Keratinocyte (primary cell): ENCODE measurements around the gene PALM3. TPM values are rescaled to one million over a fixed set of nuclear protein-coding genes. Genes with fewer than 3 reads are reported as not detected.
A peak's percentile ranks its signal among the peaks of the same experiment; 100 is the strongest.

Source experiments
- DNase-seq: peaks from one replicate; pipeline ENCODE4 v3.0.0-alpha.2; 2011; ENCODE audit warnings: low read depth, missing footprints, low spot score
- FAIRE-seq: peaks from 2 replicates; lab custom pipeline; 2011; peaks lifted over from hg19 to GRCh38; lab: Jason Lieb, UNC
- H2AFZ ChIP-seq: 2 replicates; pipeline ENCODE4 v1.6.0; 2012; ENCODE audit warnings: low read length, control low read depth, inconsistent platforms; ENCODE audit not compliant: control insufficient read depth
- H3K27ac ChIP-seq: 2 replicates; pipeline ENCODE4 v1.5.1; 2011; ENCODE audit warnings: low read length; ENCODE audit not compliant: control insufficient read depth, insufficient read depth
- H3K27me3 ChIP-seq: 3 replicates; pipeline ENCODE4 v1.6.0; 2011; ENCODE audit warnings: low read length; ENCODE audit not compliant: control insufficient read depth, insufficient read depth; ENCODE audit errors: extremely low read depth
- H3K36me3 ChIP-seq, 2 experiments: 2 replicates in 1 of 2; 3 replicates in 1 of 2; pipeline ENCODE4 v1.5.1; 2011; ENCODE audit warnings: low read length in 2 of 2, mild to moderate bottlenecking in 1 of 2; ENCODE audit not compliant: control insufficient read depth in 2 of 2, insufficient read depth in 2 of 2; ENCODE audit errors: extremely low read depth in 1 of 2
- H3K4me1 ChIP-seq: 3 replicates; pipeline ENCODE4 v1.5.1; 2011; ENCODE audit warnings: low read length; ENCODE audit not compliant: control insufficient read depth, insufficient read depth; ENCODE audit errors: extremely low read depth
- H3K4me2 ChIP-seq: 3 replicates; pipeline ENCODE4 v1.6.0; 2011; ENCODE audit warnings: low read depth, low read length; ENCODE audit not compliant: control insufficient read depth, insufficient read depth; ENCODE audit errors: extremely low read depth
- H3K4me3 ChIP-seq, 3 experiments: fragments of 200-600 bp in 1 of 3; sonication (generic) in 1 of 3; 2 replicates in 2 of 3; 3 replicates in 1 of 3; pipeline ENCODE4 v1.5.1; 2011 to 2016; ENCODE audit warnings: low read length in 3 of 3, mild to moderate bottlenecking in 3 of 3, control low read depth in 2 of 3, inconsistent platforms in 1 of 3, low read depth in 1 of 3, mixed read lengths in 1 of 3, mixed run types in 1 of 3, moderate library complexity in 1 of 3; ENCODE audit not compliant: control insufficient read depth in 2 of 3, insufficient read depth in 2 of 3; ENCODE audit errors: extremely low read depth in 1 of 3
- H3K79me2 ChIP-seq: 2 replicates; pipeline ENCODE4 v1.6.0; 2012; ENCODE audit warnings: low read length; ENCODE audit not compliant: control insufficient read depth, insufficient read depth
- H3K9ac ChIP-seq: 3 replicates; pipeline ENCODE4 v1.6.0; 2011; ENCODE audit warnings: low read length; ENCODE audit not compliant: control insufficient read depth, insufficient read depth; ENCODE audit errors: extremely low read depth
- H3K9me1 ChIP-seq: 3 replicates; pipeline ENCODE4 v1.6.0; 2011; ENCODE audit warnings: low read length; ENCODE audit not compliant: control insufficient read depth, insufficient read depth; ENCODE audit errors: extremely low read depth
- H3K9me3 ChIP-seq: 2 replicates; pipeline ENCODE4 v1.5.1; 2012; ENCODE audit warnings: low read depth, low read length; ENCODE audit not compliant: control insufficient read depth
- H4K20me1 ChIP-seq: 3 replicates; pipeline ENCODE4 v1.6.0; 2011; ENCODE audit warnings: low read length; ENCODE audit not compliant: control insufficient read depth, insufficient read depth; ENCODE audit errors: extremely low read depth
- EZH2 ChIP-seq: IDR thresholded peaks from one replicate; pipeline ENCODE4 v1.6.1; 2012; ENCODE audit warnings: inconsistent platforms, mild to moderate bottlenecking, low read length, moderate library complexity
- dilution Hi-C: fragments of 300-500 bp; cut with MboI; formaldehyde crosslinking; loops from one replicate; pipeline ENCODE4 v1.7.0; 2020; ENCODE audit warnings: low sequenced_read_pairs; ENCODE audit not compliant: extremely low pct_ligation_motif_present
- polyA plus RNA-seq, 5 experiments: library from polyadenylated mRNA; depleted of rRNA in 3 of 5; stranded (reverse) in 3 of 5; stranded (forward) in 1 of 5; unstranded in 1 of 5; fragments of >200 nt; gene quantifications; 1 replicate in 1 of 5; 2 replicates in 3 of 5; 3 replicates in 1 of 5; pipeline versions ENCODE4 v1.2.1 to v1.2.3, GENCODE V29; 2011 to 2012; ENCODE audit warnings: missing spikeins in 2 of 5, low read depth in 1 of 5, low replicate concordance in 1 of 5
- TF ChIP-seq, protein P1 (sequence below), 3 experiments: IDR thresholded peaks in 1 of 3; conservative IDR thresholded peaks in 1 of 3; optimal IDR thresholded peaks in 1 of 3; 2 replicates in 2 of 3; 3 replicates in 1 of 3; pipeline versions ENCODE3 to v1.5.1; 2011; ENCODE audit warnings: low read length in 3 of 3, mild to moderate bottlenecking in 3 of 3, moderate library complexity in 2 of 3, control low read depth in 1 of 3, inconsistent platforms in 1 of 3; ENCODE audit not compliant: insufficient read depth in 2 of 3; ENCODE audit errors: extremely low read depth in 1 of 3

Gene PALM3
- polyA plus RNA-seq, 1 donor (not counting 4 experiments of a cell fraction or from before 2014, with no cell fraction given) = not detected

DNA sequence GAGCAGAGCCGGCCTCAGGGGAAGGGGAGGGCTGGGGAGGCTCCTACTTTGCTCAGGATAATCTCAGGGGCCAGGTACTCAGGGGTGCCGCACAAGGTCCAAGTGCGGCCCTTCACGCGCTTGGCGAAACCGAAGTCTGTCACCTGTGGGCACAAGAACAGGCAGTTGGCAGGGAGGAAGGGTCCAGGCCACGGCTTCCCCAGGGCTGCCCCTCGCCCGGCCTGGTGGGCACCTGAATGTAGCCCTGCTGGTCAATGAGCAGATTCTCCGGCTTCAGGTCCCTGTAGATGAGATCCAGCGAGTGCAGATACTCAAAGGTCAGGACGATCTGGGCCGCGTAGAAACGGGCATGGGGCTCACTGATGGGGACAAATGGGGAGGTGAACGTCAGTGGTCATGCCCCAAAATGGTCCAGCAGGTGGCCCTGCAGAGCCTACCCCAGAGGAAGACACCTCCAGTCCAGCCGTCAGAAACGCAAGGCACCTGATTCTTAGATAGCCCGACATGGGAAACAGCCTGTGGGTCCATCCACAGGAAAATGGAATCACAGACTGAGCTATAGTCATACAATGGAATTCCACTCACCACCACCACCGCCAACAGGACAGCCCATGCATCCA is 35.8 kb upstream of the PALM3 start:
- no peaks in the 10 kb centered on the region for H3K27me3 ChIP-seq
- dilution Hi-C loops = no loop called here
- no peak for FAIRE-seq

DNA sequence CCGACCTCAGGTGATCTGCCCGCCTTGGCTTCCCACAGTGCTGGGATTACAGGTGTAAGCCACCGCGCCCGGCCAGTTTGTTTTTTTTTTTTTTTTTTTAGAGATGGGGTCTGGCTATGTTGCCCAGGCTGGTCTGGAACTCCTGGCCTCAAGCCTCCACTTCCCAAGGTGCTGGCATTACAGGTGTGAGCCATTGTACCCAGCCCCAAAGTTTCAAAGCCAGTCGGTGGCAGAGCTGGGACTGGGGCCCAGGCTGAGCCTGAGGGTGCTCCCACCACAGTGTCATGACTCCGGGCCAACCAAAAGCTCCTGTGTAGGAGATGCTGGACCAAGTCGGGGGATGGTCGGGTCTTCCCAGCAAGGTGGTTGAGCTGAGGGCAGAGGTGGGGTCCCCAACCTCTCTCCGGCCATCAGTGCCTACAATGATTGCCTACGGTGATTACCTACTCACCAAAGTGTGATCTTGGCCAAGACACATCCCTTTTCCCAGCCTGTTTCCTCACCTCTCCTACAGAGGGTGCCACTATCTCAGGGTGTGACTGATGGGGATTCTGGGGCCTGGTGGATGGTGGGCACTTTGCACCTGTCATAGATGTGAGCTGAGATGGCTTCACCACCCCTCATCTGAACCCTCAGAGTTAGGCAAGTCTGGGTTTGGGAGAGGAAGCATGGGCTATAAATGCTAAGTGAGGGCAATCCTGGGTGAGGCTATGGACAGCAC is 34.6 kb upstream of the PALM3 start:
- no peak for DNase-seq
- FAIRE-seq = no peak
- H3K27me3 ChIP-seq = no peaks in the 10 kb centered on the region
- H3K4me2 ChIP-seq = no peak overlapping the region
- H3K4me3 ChIP-seq = no peak overlapping the region
- H3K4me1 ChIP-seq = no peaks in the 10 kb centered on the region
- no peaks in the 10 kb centered on the region for H4K20me1 ChIP-seq
- H3K9ac ChIP-seq = no peak overlapping the region
- no peaks in the 10 kb centered on the region for H3K79me2 ChIP-seq
- H3K36me3 ChIP-seq = peaks cover 10 to 18% of the 10 kb centered on the region in 2 experiments
- dilution Hi-C loops = no loop called here
- no peak overlapping the region for H3K27ac ChIP-seq
- H3K9me1 ChIP-seq = no peaks in the 10 kb centered on the region
- H3K9me3 ChIP-seq = peaks cover 5% of the 10 kb centered on the region
- no peak for TF ChIP-seq EZH2
- TF ChIP-seq, protein P1, sequence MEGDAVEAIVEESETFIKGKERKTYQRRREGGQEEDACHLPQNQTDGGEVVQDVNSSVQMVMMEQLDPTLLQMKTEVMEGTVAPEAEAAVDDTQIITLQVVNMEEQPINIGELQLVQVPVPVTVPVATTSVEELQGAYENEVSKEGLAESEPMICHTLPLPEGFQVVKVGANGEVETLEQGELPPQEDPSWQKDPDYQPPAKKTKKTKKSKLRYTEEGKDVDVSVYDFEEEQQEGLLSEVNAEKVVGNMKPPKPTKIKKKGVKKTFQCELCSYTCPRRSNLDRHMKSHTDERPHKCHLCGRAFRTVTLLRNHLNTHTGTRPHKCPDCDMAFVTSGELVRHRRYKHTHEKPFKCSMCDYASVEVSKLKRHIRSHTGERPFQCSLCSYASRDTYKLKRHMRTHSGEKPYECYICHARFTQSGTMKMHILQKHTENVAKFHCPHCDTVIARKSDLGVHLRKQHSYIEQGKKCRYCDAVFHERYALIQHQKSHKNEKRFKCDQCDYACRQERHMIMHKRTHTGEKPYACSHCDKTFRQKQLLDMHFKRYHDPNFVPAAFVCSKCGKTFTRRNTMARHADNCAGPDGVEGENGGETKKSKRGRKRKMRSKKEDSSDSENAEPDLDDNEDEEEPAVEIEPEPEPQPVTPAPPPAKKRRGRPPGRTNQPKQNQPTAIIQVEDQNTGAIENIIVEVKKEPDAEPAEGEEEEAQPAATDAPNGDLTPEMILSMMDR (optimal IDR thresholded peaks at IDR 0.05 in 1 of 3, IDR thresholded peaks at IDR 0.05 in 1 of 3, conservative IDR thresholded peaks at IDR 0.05 in 1 of 3; ENCODE audit: extremely low read depth in 1 of 3, insufficient read depth in 2 of 3, low read length in 3 of 3) = peak in 1 of 3 experiments; percentile 35
- H2AFZ ChIP-seq = no peak overlapping the region

More for the DNA sequence above, 35.8 kb upstream of the PALM3 start:
- Histone ChIP-seq H3K4me1 (peaks cover 2% of the 10 kb centered on the region), H3K4me2 (no peak overlapping the region), H3K4me3 (no peak overlapping the region), H3K27ac (no peak overlapping the region), H2AFZ (no peak overlapping the region), H4K20me1 (no peaks in the 10 kb centered on the region), H3K79me2 (no peaks in the 10 kb centered on the region), H3K36me3 (peaks cover 10 to 18% of the 10 kb centered on the region in 2 experiments), H3K9me3 (peaks cover 5% of the 10 kb centered on the region), H3K9ac (no peak overlapping the region), H3K9me1 (no peaks in the 10 kb centered on the region)
- no peak for TF ChIP-seq EZH2
- TF ChIP-seq, protein P1 (optimal IDR thresholded peaks at IDR 0.05 in 1 of 3, IDR thresholded peaks at IDR 0.05 in 1 of 3, conservative IDR thresholded peaks at IDR 0.05 in 1 of 3; ENCODE audit: extremely low read depth in 1 of 3, insufficient read depth in 2 of 3, low read length in 3 of 3) = peak in 1 of 3 experiments; percentile 37
- DNase-seq = no peak
